Gastroesophageal sphincter (tissue), 3 donors: ENCODE measurements around the gene RFNG.

Experiments used
- CTCF ChIP-seq, 4 experiments: fragments of 200-600 bp in 2 of 4; fragments of 450-650 bp in 2 of 4; sonication (generic) in 1 of 4; IDR thresholded peaks; one replicate each; pipeline ENCODE4 v1.5.1; 2017 to 2019; ENCODE audit warnings: antibody characterized with exemption in 4 of 4, mild to moderate bottlenecking in 2 of 4, moderate library complexity in 2 of 4
- EP300 ChIP-seq: sonication (generic); formaldehyde crosslinking; IDR thresholded peaks from one replicate; pipeline ENCODE4 v1.6.1; 2017; ENCODE audit warnings: antibody characterized with exemption, mild to moderate bottlenecking
- POLR2A ChIP-seq, 2 donors: fragments of 450-650 bp; IDR thresholded peaks; one replicate each; pipeline ENCODE4 v1.6.1; 2017; ENCODE audit warnings: antibody characterized with exemption in 2 of 2, mild to moderate bottlenecking in 2 of 2, moderate library complexity in 1 of 2
- POLR2AphosphoS5 ChIP-seq: sonication (generic); formaldehyde crosslinking; IDR thresholded peaks from one replicate; pipeline ENCODE4 v1.6.1; 2017; ENCODE audit warnings: antibody characterized with exemption

GRCh38 chr17:82064433-82065192, 13.0 kb upstream of the RFNG start:
- TF ChIP-seq POLR2AphosphoS5 (no peak), POLR2A (IDR thresholded peaks at IDR 0.05) (no peak), CTCF (IDR thresholded peaks at IDR 0.05) (no peak), EP300 (no peak)
